GM13976 (cell line): ENCODE results near the gene ANTXR1.

Source experiments
- DNase-seq: peaks from one replicate; pipeline ENCODE4 v3.0.0; 2012; ENCODE audit warnings: low spot score
- CTCF ChIP-seq: IDR thresholded peaks from 2 replicates; pipeline ENCODE4 v1.5.1; 2012; ENCODE audit warnings: borderline replicate concordance, mild to moderate bottlenecking; ENCODE audit not compliant: insufficient read depth; ENCODE audit errors: extremely low read depth, missing control alignments, control extremely low read depth
- in situ Hi-C: fragments of 300-500 bp; cut with MboI; formaldehyde crosslinking; loops from one replicate; pipeline ENCODE4 v1.12.0; 2022; ENCODE audit warnings: low sequenced_read_pairs, mixed read lengths, inconsistent platforms; ENCODE audit not compliant: unreplicated experiment

The ANTXR1 gene

GRCh38 chr2:69214898-69215297 lies 201.9 kb downstream of the ANTXR1 start:
- TF ChIP-seq CTCF: no peak

GRCh38 chr2:69216535-69217332 lies 203.8 kb downstream of the ANTXR1 start:
- no peak for DNase-seq
- in situ Hi-C loops: no loop called here
- TF ChIP-seq CTCF: no peak

More at GRCh38 chr2:69214898-69215297, 201.9 kb downstream of the ANTXR1 start:
- in situ Hi-C loops: no loop called here
- no peak for DNase-seq

GRCh38 chr2:69217333-69218080 lies 204.5 kb downstream of the ANTXR1 start:
- in situ Hi-C loops: no loop called here
- DNase-seq: no peak
- TF ChIP-seq CTCF: no peak

GRCh38 chr2:69221512-69221911 lies 208.5 kb downstream of the ANTXR1 start:
- no peak for TF ChIP-seq CTCF
- in situ Hi-C loops: no loop called here

GRCh38 chr2:69221960-69222751 lies 209.2 kb downstream of the ANTXR1 start:
- in situ Hi-C loops: no loop called here
- TF ChIP-seq CTCF: no peak
- DNase-seq: no peak

More at GRCh38 chr2:69221512-69221911, 208.5 kb downstream of the ANTXR1 start:
- DNase-seq: no peak
